Measurements from ENCODE around the gene LRRC7.
"Not testable (repeated sequence)": the region's sequence is repeated elsewhere in the genome, so short reads cannot be mapped to it uniquely, and the experiment has no call there.

LRRC7 gene

GRCh38 chr1:69987881-69988280 is 420.2 kb downstream of the LRRC7 start:
- DNase-seq = no peak

- DNase-seq = no peak
Observed at GRCh38 chr1:69991644-69992043, 423.9 kb downstream of the LRRC7 start.

GRCh38 chr1:69992594-69992993 is 424.9 kb downstream of the LRRC7 start:
- DNase-seq = no peak

GRCh38 chr1:69993810-69994209 is 426.1 kb downstream of the LRRC7 start:
- DNase-seq = no peak

- no peak for DNase-seq
Observed at GRCh38 chr1:69994241-69994640, 426.5 kb downstream of the LRRC7 start.

GRCh38 chr1:69998847-69999246 is 431.1 kb downstream of the LRRC7 start:
- no peak for DNase-seq

- no peak for DNase-seq
Observed at GRCh38 chr1:70003211-70003908, 435.6 kb downstream of the LRRC7 start.

- no peak for DNase-seq
Observed at GRCh38 chr1:70005386-70006034, 437.8 kb downstream of the LRRC7 start.

- no peak for DNase-seq
Observed at GRCh38 chr1:70008660-70009059, 440.9 kb downstream of the LRRC7 start.

- DNase-seq = no peak
Observed at GRCh38 chr1:70017770-70018169, 450.0 kb downstream of the LRRC7 start.

- no peak for DNase-seq
Observed at GRCh38 chr1:70024272-70024671, 456.6 kb downstream of the LRRC7 start.

- no peak for DNase-seq
Observed at GRCh38 chr1:70025052-70025451, 457.3 kb downstream of the LRRC7 start.

- DNase-seq = no peak
Observed at GRCh38 chr1:70025846-70026245, 458.1 kb downstream of the LRRC7 start.

GRCh38 chr1:70033266-70033873 is 465.6 kb downstream of the LRRC7 start:
- no peak for DNase-seq

GRCh38 chr1:70033936-70034335 is 466.2 kb downstream of the LRRC7 start:
- no peak for DNase-seq

- peak; percentile 78 for DNase-seq
Observed at GRCh38 chr1:70034403-70034802, 466.7 kb downstream of the LRRC7 start.

GRCh38 chr1:70038025-70038424 is 470.3 kb downstream of the LRRC7 start:
- no peak for DNase-seq

- no peak for DNase-seq
Observed at GRCh38 chr1:70039485-70039884, 471.8 kb downstream of the LRRC7 start.

- DNase-seq = no peak
Observed at GRCh38 chr1:70041317-70042045, 473.8 kb downstream of the LRRC7 start.

- DNase-seq = no peak
Observed at GRCh38 chr1:70042090-70042731, 474.5 kb downstream of the LRRC7 start.

- DNase-seq = peak; percentile 1
Observed at GRCh38 chr1:70043804-70044203, 476.1 kb downstream of the LRRC7 start.

- DNase-seq = no peak
Observed at GRCh38 chr1:70044832-70045231, 477.1 kb downstream of the LRRC7 start.

GRCh38 chr1:70045581-70045980 is 477.9 kb downstream of the LRRC7 start:
- DNase-seq = not testable (repeated sequence)
